GM21515 (cell line): ENCODE data around the gene CCSER1.
"Not testable (repeated sequence)": the region's sequence is repeated elsewhere in the genome, so short reads cannot be mapped to it uniquely, and the experiment has no call there.

Source experiments
- ATAC-seq: cut with Tn5 transposase; IDR thresholded peaks from one replicate; pipeline ENCODE4 v1.9.1; 2021; ENCODE audit not compliant: unreplicated experiment

The CCSER1 gene

DNA sequence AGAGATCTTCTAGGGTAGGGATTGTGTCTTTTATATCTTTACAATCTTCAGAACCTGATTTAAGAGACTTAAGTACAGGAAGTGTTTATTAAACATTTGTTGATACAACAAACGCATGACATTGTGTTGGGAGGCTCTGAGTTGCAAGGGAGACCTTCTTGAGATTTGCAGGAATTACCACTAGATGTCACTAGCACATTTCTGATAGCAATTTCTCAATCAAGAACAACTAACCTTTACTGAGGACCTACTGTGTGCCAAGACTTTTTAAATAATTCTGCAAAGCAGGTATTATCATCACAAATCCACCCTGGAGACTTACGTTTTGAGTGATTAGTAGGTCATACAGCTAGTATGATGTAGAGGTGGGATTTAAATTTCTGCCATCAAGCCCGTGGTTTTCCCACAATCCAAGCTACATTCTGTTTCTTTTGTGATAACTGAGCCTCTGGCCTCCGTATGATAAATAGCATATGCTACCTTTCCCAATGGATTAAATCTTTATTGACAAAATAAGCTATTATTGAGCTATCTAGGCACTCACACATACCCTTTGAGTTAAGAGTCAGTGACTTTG is 986.0 kb downstream of the CCSER1 start:
- no peak for ATAC-seq

DNA sequence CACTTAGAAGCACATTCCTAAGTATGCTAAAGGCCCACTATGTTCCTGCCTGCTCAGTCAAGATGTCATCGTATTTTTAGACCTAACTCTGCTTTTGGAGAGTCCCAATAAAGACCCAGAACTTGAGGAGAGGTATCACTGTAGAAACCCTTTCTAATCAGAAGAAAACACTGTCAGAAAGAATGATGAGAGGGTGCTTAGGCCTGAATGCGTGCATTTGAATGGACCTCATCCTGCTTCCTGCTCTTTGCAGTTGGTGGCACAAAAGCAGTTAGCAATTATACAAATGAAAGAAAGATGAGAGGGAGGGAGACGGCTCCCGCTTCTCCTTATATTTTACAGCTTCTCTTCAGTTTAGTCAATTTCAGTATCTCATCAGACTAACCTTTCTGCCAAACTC is 987.2 kb downstream of the CCSER1 start:
- ATAC-seq, result no peak

DNA sequence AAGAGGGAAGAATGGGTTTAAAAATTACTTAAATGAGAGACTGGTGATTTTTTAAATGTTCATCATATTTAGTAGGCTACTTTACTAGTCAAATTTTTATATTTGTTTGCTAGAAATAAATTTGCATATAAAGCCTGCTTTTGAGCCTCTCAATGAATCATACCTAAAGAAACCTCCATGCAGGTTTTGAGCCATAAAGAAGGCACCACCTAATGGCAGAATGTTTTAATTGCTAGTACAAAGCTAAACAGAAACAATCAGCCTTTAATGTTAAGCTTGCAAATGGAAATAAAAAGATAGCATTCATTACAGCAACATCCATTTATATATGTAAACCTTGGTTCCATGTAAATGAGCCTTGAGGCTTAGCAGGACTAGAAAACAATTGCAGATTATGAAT is 989.7 kb downstream of the CCSER1 start:
- no peak for ATAC-seq

DNA sequence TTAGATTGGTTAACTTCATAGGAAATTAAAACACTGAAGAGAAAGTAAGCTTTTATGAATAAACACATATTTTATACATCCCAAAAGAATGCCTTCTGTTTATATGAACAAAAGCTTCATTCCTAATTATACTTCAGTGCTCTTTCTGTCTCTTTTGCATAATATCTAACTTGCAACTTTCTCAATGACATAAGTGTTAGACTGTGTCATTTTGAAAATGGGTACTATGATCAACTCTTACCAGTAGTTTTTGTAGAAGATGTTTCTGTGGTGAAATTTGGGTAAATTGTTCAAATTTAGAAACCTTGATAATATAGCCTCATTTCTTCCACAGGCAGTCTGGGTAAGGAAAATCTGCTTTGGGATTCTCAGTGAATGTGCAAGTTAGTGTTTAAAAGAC is 991.4 kb downstream of the CCSER1 start:
- ATAC-seq, result no peak

DNA sequence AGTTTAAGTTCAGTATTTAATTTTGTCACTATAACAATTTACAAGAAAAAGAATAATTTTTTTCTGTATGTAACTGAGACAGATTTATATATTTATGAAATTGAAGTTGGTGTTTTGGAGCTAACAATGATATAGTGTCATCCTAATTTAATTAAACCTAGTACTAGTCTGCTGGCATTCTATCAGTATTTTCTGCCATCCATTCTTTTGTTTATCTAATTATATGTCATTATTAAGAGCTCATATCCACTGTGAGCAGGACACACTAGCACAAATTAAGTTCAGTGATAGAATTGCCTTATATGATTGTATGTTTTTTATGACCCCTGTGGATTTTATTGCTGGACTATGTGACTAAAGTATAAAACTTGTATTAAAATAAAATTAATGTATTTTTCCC is 996.5 kb downstream of the CCSER1 start:
- no peak for ATAC-seq

DNA sequence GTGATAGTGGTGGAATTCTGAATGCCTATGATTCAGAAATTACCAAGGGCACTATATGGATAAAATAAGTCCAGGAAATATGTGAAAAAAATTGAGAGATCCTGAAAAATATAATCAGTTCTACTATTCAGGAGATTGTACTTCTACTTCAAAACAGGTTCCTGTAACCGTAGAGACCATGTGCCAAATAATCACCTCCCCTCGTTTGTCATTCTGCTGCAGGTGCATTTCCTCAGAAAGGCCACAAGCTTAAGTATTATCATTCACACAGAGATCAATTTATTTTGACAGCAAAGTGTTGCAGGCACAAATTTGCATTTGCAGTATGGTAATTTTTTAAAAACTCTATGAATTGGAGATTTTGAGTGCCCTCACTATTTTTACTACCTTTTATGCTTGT is 1000.0 kb downstream of the CCSER1 start:
- ATAC-seq, result no peak

DNA sequence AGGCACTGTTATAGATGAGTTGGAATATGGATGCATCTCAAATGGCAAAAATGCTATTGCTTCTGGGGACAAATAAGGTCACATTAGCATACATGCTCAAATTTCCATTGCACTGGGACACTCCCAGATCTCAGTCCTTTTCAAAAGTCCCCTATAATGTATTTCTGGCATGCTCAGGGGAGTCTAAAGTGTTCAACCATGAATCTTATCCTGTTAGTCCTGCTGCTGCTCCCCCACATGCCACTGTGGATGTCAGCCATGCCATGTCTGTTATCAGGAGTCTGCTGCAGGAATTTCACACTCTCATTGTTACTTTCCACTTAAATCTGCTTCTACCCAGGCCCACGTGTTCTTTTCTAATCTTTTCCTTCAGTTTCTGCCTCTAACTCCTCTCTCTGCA is 1000.6 kb downstream of the CCSER1 start:
- no peak for ATAC-seq

DNA sequence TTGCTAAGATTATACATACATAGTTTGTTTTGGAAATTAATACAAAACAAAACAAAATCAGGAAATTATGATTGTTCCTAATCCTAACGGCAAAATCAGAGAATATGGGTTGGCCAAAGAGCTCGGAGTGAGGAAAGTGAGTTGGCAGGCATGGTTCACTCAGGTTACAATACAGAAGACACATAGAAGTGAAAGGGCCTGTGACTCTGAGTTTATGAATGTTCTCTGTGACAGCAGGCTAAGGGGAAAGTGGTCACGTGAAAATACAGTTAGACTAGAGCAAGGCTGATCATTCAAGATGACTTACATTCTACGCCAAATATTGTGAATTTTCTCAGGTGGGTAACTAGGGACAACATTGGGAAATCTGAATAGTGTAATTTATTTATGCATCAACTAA is 1001.3 kb downstream of the CCSER1 start:
- no peak for ATAC-seq

DNA sequence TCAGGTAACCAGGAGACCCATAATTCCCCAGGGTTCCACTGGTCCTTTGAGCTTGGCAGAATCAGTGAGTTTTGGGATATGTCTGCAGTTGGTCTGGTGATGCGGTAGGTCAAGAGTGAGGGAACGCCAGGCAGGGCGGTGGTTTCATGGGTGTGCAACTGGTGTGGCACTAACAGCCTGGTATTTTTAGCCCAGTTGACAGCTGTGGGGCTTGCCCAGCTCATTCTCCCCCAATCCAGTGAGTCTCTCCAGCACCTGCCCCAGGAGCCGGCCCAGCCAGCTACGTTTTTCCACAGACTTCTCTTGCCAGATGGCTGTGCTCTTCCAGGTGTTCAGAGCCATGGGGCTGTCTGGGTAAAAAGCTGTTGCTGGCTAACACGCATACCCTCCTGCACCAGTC is 1019.9 kb downstream of the CCSER1 start:
- no peak for ATAC-seq

DNA sequence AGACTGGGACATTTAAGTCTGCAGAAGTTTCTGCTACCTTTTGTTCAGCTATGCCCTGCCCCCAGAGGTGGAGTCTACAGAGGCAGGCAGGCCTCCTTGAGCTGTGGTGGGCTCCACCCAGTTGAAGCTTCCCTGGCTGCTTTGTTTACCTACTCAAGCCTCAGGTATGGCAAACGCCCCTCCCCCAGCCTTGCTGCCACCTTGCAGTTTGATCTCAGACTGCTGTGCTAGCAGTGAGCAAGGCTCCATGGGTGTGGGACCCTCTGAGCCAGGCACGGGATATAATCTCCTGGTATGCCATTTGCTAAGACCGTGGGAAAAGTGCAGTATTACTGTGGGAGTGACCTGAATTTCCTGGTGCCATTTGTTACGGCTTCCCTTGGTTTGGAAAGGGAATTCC is 1026.8 kb downstream of the CCSER1 start:
- ATAC-seq, result not testable (repeated sequence)

DNA sequence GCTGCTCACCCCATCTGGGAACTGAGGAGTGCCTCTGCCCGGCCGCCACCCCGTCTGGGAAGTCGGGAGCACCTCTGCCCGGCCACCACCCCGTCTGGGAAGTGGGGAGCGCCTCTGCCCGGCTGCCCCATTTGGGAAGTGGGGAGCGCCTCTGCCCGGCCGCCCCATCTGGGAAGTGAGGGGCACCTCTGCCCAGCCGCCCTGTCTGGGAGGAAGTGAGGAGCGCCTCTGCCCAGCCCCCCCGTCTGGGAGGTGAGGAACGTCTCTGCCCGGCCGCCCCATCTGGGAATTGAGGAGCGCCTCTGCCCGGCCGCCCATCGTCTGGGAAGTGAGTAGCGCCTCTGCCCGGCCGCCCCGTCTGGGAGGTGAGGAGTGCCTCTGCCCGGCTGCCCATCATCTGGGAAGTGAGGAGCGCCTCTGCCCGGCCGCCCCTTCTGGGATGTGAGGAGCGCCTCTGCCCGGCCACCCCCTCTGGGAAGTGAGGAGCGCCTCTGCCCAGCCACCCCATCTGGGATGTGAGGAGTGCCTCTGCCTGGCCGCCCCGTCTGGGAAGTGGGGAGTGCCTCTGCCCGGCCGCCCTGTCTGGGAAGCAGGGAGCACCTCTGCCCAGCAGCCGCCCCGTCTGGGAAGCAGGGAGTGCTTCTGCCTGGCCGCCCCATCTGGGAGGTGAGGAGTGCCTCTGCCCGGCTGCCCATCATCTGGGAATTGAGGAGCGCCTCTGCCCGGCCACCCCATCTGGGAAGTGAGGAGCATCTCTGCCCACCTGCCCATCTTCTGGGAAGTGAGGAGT is 1040.9 kb downstream of the CCSER1 start:
- ATAC-seq, result not testable (repeated sequence)

DNA sequence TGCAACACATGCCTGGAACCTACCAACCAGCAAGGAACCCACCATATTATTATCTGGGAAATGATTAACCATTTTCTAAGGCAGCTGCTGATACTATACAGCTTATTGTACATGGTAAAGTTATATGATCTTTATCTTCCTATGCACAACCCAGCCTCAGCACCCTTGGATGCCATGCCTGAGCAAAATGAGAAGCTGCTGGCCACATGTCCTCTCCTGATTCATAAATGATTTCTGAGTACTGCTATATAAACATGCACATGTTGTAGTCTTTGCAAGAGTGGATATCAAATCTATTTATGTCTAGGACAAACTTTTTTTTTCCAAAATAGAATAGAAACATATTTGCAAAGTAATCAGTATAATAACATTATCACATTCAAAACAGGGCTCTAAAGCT is 1043.6 kb downstream of the CCSER1 start:
- no peak for ATAC-seq

DNA sequence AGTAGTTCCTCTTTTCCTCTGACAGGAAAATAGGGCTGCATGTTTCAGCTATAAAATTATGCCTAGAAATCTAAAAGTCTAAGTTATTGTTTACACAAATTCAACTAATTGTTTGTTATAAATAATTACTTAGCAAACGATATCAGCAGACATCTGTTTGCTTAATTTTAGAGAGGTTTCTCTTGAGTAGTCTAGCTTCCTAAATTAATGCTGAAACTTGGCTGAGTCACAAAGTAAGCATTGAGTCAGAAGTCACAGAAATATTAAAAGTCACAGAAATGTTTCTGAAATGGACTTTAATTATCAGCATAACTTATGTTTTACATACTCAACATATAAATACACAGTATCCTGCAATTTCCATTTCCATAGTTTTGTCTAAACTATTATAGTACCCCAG is 1044.0 kb downstream of the CCSER1 start:
- no peak for ATAC-seq

DNA sequence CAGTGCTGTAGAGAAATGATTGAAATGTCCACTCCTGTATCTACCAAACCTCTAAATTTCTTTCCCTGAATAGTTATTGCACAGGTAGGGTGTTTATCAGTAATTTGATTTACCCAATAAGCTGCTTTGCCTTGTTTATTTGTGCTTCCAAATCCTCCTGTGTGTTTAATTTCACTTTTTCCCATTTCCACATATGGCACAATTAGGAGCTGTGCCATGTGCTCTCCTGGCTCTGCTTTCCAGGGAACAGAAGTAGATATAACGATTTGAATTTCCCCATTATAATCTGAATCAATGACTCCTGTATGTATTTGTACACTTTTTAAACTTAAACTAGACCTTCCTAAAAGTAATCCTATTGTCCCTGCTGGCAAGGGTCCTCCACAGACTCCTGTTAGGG is 1057.9 kb downstream of the CCSER1 start:
- ATAC-seq, result not testable (repeated sequence)

DNA sequence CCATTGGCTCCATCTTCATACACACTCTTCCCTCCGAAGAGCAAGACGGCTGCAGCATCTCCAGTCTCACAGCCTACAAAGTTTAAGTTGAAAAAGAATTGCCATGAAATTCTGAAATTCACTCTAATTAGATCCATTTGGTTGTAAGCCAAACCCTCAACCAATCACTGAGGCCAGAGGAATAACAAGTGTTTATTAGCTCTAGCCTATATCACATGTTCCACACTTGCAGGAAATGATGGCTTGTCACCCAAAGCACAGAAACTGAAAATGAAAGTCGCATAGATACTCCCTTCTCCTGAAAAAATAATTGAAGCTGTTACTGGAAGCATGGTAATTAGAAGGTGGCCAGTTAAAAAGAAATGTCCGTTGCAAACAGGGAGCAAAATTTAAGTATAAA is 1071.8 kb downstream of the CCSER1 start:
- ATAC-seq, result no peak

DNA sequence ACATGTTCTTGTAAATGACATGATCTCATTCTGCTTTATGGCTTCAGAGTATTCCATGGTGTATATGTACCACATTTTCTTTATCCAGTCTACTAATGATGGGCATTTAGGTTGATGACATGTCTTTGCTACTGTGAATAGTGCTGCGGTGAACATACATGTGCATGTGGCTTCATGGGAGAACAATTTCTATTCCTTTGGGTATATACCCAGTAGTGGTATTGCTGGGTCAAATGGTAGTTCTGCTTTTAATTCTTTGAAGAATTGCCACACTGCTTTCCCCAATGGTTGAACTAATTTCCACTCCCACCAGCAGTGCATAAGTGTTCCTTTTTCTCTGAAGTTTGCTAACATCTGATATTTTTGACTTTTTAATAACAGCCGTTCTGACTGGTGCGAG is 1080.3 kb downstream of the CCSER1 start:
- ATAC-seq, result no peak

DNA sequence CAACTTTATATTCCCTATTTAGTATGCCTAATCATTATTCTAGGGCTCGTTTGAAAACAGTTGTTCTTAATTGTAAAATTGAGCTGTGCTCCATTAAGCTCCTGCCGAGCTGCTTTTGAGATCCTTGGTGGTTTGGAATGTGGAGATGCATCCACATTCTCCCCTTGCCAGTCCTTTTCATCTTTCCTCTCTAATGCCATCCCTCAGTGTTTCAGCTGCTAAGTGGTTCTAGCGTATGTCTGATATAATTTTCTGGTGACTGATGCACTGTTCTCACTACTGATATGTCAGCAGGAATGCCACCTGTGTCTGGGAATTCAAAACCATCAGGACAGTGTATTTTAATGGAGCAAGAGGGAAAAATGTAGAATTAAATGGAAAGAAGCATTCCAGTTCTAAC is 1085.0 kb downstream of the CCSER1 start:
- no peak for ATAC-seq

DNA sequence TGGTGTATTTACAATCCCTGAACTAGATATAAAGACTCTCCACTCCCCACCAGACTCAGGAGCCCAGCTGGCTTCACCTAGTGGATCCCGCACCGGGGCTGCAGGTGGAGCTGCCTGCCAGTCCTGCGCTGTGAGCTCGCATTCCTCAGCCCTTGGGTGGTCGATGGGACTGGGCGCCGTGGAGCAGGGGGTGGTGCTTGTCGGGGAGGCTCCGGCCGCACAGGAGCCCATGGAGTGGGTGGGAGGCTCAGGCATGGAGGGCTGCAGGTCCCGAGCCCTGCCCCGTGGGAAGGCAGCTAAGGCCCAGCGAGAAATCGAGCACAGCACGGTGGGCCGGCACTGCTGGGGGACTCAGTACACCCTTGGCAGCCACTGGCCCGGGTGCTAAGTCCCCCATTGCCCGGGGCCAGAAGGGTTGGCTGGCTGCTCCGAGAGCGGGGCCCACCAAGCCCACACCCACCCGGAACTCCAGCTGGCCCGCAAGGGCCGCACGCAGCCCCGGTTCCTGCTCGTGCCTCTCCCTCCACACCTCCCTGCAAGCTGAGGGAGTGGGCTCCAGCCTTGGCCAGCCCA is 1090.7 kb downstream of the CCSER1 start:
- not testable (repeated sequence) for ATAC-seq

DNA sequence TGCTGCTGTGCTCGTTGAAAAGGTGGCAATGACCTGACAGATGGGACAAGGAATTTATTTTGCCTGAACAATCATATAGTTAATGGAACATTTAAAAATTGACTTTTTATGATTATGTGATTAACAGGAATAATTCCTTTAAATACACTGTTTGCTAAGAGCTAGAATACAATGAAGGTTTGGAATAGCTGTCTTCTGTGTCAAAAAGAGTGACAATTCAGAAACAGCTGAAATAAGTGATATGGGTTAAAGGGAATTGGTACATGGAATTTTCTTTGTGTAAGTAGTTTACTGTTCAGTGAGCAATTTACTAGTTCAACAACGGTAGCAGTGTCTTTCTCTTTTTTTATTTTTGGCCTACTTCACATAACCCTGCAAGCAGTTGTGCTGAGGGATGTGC is 1093.1 kb downstream of the CCSER1 start:
- ATAC-seq, result no peak

DNA sequence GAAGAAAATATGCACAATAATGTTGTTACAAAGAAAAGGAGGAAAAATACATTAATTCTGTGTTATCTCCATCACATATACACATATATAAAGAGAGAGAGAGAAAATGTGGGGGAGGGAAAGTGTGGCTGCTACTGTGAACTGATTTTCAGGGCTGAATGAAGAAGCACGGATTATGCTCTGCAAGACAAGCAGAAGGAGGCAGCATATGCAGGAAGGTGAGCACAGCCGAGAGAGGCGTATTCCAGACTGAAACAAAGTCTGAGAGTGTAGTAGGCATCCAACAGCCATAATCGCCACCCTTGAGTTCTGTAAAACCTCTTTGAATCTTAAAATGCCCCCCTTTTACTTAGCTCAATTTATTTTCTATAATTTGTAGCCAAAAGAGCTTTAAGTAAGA is 1094.8 kb downstream of the CCSER1 start:
- ATAC-seq, result no peak

DNA sequence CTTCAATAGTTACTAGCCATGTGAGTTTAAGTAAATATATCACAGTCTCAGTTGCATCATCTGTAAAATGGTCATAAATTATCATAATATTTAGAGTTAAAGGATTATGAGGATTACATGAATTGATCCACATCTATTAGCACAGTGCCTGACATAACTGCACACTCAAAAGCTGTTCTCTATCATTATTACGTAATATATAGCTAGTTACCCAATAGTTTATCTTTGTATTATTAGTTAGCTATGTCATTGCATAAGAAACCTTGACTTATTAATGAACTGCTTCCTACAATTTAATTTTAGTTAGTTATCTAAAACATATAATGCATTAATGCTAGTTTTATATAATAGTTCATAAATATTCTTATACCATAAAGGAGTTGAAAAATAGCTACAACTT is 1099.7 kb downstream of the CCSER1 start:
- no peak for ATAC-seq

DNA sequence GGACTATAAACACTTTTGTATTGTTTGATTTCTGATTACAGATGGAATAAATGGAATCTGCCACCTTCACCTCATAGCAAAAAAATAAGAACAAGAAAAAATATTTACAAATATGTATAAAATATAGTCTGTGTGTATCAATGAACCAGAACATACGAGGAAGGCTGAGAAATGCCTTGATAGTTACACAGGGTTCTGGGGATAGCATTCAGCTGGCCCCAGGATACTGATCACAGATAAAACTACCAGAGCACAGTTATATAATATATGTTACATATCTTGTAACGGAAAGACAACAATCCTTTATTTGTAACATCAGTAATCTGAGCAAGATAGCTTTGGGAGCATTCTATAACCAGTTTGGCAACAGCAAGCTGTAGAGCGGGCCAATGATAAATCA is 1101.5 kb downstream of the CCSER1 start:
- ATAC-seq, result no peak

DNA sequence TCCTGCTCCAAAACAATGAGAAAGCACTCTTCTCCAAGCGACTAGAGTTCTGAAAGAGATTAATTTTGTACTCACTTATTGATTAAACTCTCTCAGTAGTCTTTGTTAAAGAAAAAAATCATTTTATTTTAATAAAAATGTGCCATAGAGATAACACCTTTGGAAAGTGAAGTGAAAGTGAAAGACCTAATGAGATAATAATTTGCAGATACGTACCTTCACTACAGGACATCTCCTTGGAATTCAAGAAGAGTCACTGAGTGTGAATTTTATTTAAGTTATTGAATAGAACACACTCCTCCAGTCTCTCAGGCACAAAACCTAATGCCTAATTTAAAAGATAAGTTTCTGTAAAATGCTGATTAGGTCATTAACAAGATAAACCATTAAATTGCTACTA is 1106.0 kb downstream of the CCSER1 start:
- no peak for ATAC-seq
